Measurements from ENCODE around the gene C4BPA. TPM values are rescaled to one million over a fixed set of nuclear protein-coding genes. Genes with fewer than 3 reads are reported as not detected.

C4BPA gene
- total and polyA plus RNA-seq, 9 of the 15 experiments (the other 6 are each of a cell fraction or from before 2014, with no cell fraction given) = 0.04 to 0.22 (median 0.11) TPM; not detected in 3

- no peak for TF ChIP-seq NCOA2 (IDR thresholded peaks at IDR 0.05; ENCODE audit: partially characterized antibody in 2 of 2)
- no peak for TF ChIP-seq ZBED1 (IDR thresholded peaks at IDR 0.05)
- no peak for TF ChIP-seq NEUROD1 (IDR thresholded peaks at IDR 0.05; ENCODE audit: borderline replicate concordance, low read depth, low read length, partially characterized antibody)
- TF ChIP-seq ZNF398 (CRISPR knock-in tag; IDR thresholded peaks at IDR 0.05) = no peak
- no peak for TF ChIP-seq SIX5 (IDR thresholded peaks at IDR 0.05; ENCODE audit: borderline replicate concordance in 1 of 2, insufficient read depth in 1 of 2, low read depth in 1 of 2, low read length in 2 of 2)
- peak in 1 of 2 experiments; percentile 66; a peak in 2 of 4 replicates for TF ChIP-seq MNT (conservative IDR thresholded peaks at IDR 0.05)
- TF ChIP-seq MCM5 (IDR thresholded peaks at IDR 0.05; ENCODE audit: low read depth) = no peak
- peak; percentile 64 for TF ChIP-seq L3MBTL2 (IDR thresholded peaks at IDR 0.05)
- TF ChIP-seq MTA2 (IDR thresholded peaks at IDR 0.05; ENCODE audit: low read depth) = peak; percentile 51
- TF ChIP-seq MAZ (CRISPR knock-in tag; conservative IDR thresholded peaks at IDR 0.05 in 1 of 2, IDR thresholded peaks at IDR 0.05 in 1 of 2) = peak; percentile 75 to 86
- TF ChIP-seq COPS2 (conservative IDR thresholded peaks at IDR 0.05) = no peak
- TF ChIP-seq CCAR2 (IDR thresholded peaks at IDR 0.05; ENCODE audit: low read depth, low read length) = no peak
- no peak; the same call in 1 of the 2 replicates for TF ChIP-seq CREB3 (tag; conservative IDR thresholded peaks at IDR 0.05; ENCODE audit: low read depth)
- peak; percentile 62 for TF ChIP-seq ZBTB33 (CRISPR knock-in tag; IDR thresholded peaks at IDR 0.05)
- peak; percentile 82 for TF ChIP-seq STAG1 (CRISPR knock-in tag; IDR thresholded peaks at IDR 0.05; ENCODE audit: borderline replicate concordance)
- no peak for TF ChIP-seq HES1 (IDR thresholded peaks at IDR 0.05; ENCODE audit: low read depth)
- no peak for TF ChIP-seq RBM39 (optimal IDR thresholded peaks at IDR 0.05; ENCODE audit: low read depth, low read length)
- TF ChIP-seq TEAD1 (CRISPR knock-in tag; IDR thresholded peaks at IDR 0.05) = peak; percentile 58 to 85; a peak in 3 of 4 replicates
- 0 out of 2 replicates have a peak, but pooled peaks have one; percentile 9 for TF ChIP-seq ZNF79 (CRISPR knock-in tag; IDR thresholded peaks at IDR 0.05; ENCODE audit: low read depth)
- TF ChIP-seq YY1 (IDR thresholded peaks at IDR 0.05; ENCODE audit: borderline replicate concordance in 1 of 3, control insufficient read depth in 1 of 3, extremely low read depth in 1 of 3, insufficient read depth in 3 of 3, insufficient read length in 1 of 3, insufficient replicate concordance in 2 of 3, low read depth in 1 of 3, low read length in 2 of 3) = peak in 2 of 3 experiments; percentile 14 to 31
These were observed 19.3 kb upstream of the C4BPA start (continued) for GRCh38 chr1:207084701-207085180.

All from K562 (cell line).